Measurements from ENCODE around the gene STPG3.
A peak's percentile ranks its signal among the peaks of the same experiment; 100 is the strongest.

The STPG3 gene

GRCh38 chr9:137297966-137298365, 46.9 kb downstream of the STPG3 start:
- no peak for TF ChIP-seq CTCF (IDR thresholded peaks at IDR 0.05; ENCODE audit: insufficient read depth, missing control alignments)
- DNase-seq (ENCODE audit: insufficient read length, low spot score): no peak
- no peak for FAIRE-seq

DNA sequence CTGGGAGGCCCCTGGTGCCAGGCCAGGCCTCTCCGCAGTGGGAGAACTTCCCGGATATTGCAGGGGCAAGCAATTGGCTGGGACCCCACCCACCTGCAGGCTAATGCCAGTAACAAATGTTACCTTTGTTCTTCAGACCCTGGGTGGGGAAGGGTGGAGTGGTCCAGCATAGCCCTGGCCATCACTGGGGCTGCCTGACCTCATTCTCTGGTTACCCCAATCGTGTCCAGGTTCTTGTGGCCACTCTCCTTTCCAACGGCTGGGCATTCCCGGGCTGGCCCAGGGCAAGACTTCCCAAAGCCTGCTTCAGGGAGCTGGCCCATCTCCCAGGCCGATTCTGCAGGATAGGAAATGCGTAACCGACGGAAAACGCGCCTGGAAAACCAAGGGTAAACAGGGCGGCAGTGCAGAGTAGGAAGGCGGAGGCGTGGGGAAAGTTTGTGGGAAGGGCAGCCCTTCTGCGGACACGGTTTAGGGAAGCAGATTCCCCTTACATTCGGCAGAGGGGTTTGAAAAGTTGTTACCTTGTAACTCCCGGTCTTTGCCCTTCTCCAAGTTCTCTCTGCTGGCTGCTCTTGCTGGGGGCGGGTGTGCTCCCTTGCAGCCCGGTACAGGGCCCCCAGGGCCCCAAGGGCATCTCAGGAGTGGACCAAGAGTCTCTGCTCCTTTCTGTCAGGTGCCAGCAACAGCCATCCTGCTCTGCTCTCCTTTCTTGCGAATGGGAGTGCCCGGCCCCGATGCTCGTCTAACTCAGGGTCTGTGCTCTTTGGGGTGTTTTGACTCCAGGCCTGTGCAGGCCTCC, 47.5 kb downstream of the STPG3 start:
- TF ChIP-seq CTCF (IDR thresholded peaks at IDR 0.05; ENCODE audit: insufficient read depth, missing control alignments): no peak
- FAIRE-seq: no peak
- no peak for DNase-seq (ENCODE audit: insufficient read length, low spot score)

DNA sequence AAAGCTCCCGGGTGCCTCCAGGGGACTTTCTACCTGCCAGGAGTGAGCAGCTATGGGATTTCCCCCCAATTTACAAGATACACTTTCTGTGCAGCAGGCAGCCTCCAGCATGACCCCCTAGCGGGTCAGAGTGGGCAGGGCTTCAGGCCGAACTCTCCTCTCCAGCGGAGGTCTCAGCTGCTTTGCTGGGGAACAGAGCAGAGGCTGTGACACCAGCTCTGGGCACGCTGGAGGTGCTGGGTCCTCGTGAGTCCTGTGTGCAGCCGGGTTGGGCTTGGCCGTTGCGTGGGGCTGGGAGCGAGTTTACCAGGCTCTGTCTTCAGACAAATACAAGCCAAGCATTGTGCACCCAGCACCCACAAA, 48.1 kb downstream of the STPG3 start:
- no peak for TF ChIP-seq CTCF (IDR thresholded peaks at IDR 0.05; ENCODE audit: insufficient read depth, missing control alignments)
- DNase-seq (ENCODE audit: insufficient read length, low spot score) (no peak), FAIRE-seq (no peak)

GRCh38 chr9:137299938-137300337, 48.9 kb downstream of the STPG3 start:
- DNase-seq (ENCODE audit: insufficient read length, low spot score) (no peak), FAIRE-seq (no peak)
- TF ChIP-seq CTCF (IDR thresholded peaks at IDR 0.05; ENCODE audit: insufficient read depth, missing control alignments): no peak

DNA sequence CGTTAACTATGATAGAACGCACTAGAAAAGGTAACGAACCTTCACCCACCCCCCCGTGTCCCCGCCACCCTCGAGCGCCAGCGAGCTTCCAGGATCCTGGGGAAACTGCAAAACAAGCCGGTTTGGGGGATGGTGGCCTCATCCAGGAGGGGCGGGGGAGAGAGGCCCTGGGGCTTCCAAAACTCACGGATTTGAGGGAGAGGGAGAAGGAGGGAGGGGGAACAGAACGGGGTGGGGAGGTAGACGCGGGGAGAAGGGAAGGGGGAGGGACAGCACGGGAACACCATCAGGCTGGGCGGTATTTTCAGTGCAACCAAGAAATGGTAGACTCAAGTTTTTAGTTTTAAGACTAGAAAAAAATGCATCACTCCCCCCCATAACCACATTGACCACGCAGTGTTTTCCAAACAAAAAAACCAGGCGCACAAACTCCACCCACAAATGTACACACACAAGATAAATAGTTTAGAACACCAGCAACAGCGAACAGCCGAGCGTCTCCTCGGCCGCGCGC, 49.5 kb downstream of the STPG3 start:
- FAIRE-seq: no peak
- no peak for TF ChIP-seq CTCF (IDR thresholded peaks at IDR 0.05; ENCODE audit: insufficient read depth, missing control alignments)
- no peak for DNase-seq (ENCODE audit: insufficient read length, low spot score)

DNA sequence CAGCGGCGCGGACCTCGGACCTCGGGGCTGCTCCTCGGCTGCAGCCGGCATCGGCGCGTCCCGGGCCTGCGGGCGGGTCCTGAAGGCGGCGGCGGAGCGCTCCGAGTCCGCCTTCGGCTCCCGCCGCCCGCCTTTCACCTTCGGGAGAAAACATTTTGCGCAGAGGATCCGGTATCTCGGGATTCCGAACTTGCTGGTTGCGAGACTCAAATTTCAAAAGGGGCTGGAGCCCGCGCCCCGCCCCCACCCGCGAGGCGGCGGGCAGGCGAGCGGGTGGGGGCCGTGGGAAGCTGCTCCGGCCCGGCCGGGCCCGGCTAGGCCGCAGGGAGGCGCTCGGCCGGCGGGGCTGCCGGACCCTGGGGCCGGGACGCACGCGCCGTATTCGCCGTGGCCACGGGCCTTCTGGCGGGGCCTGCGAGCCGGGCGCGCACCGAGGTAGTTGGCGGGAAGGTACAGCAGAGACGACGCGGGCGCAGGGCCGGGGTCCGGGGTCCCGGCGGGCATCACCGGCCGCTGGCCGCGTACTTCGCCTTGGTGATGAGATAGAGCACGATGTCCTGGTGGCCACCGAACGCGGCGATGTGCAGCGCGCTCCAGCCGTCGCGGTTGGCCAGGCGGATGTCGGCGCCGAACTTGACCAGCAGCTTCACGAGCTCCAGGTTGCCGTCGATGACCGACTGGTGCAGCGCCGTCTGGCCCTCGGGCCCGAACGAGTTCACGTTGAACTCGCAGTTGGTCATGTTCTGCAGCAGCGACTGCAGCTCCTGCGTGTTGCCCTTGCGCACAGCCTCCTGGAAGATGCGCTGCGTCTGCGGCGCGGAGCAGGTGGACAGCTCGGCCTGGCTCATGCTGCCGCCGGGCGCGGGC, 50.2 kb downstream of the STPG3 start:
- peak; percentile 6 for TF ChIP-seq CTCF (IDR thresholded peaks at IDR 0.05; ENCODE audit: insufficient read depth, missing control alignments)
- DNase-seq (ENCODE audit: insufficient read length, low spot score) (no peak), FAIRE-seq (no peak)
